Mesendoderm (in vitro differentiated cells): Measurements from ENCODE around the gene LMOD1.
"Not testable (repeated sequence)": the region's sequence is repeated elsewhere in the genome, so short reads cannot be mapped to it uniquely, and the experiment has no call there.

Experiments
- DNase-seq: peaks from one replicate; pipeline ENCODE4 v3.0.0; 2013
- H2AK5ac ChIP-seq: 2 replicates; pipeline ENCODE4 v1.6.1; 2013; ENCODE audit warnings: low read length, inconsistent platforms
- H2BK120ac ChIP-seq: 2 replicates; pipeline ENCODE4 v1.6.1; 2013; ENCODE audit warnings: low read depth, mild to moderate bottlenecking, low read length, moderate library complexity, mixed read lengths
- H2BK15ac ChIP-seq: replicated peaks from 2 replicates; pipeline ENCODE4 v1.6.1; 2013; ENCODE audit warnings: low read depth, mild to moderate bottlenecking, moderate library complexity
- H2BK5ac ChIP-seq: 2 replicates; pipeline ENCODE4 v1.6.1; 2013; ENCODE audit warnings: low read length, inconsistent platforms
- H3K18ac ChIP-seq: 2 replicates; pipeline ENCODE4 v1.6.1; 2013; ENCODE audit warnings: mild to moderate bottlenecking, low read length, mixed read lengths
- H3K23ac ChIP-seq: one replicate; pipeline ENCODE4 v1.6.1; 2013; ENCODE audit warnings: low read length
- H3K27ac ChIP-seq: 2 replicates; pipeline ENCODE4 v1.5.1; 2013; ENCODE audit warnings: low read depth, mild to moderate bottlenecking, inconsistent platforms, low read length, moderate library complexity
- H3K27me3 ChIP-seq: 2 replicates; pipeline ENCODE4 v1.6.1; 2013; ENCODE audit warnings: low read length, control low read depth, mild to moderate bottlenecking, inconsistent platforms; ENCODE audit not compliant: insufficient read depth, poor library complexity
- H3K36me3 ChIP-seq: 2 replicates; pipeline ENCODE4 v1.6.1; 2013; ENCODE audit warnings: low read length, inconsistent platforms; ENCODE audit not compliant: control insufficient read depth, insufficient read depth
- H3K4ac ChIP-seq: one replicate; pipeline ENCODE4 v1.6.1; 2013; ENCODE audit warnings: low read depth, mild to moderate bottlenecking, low read length, moderate library complexity
- H3K4me1 ChIP-seq: 2 replicates; pipeline ENCODE4 v1.6.1; 2013; ENCODE audit warnings: low read depth, low read length, inconsistent platforms; ENCODE audit not compliant: control insufficient read depth
- H3K4me2 ChIP-seq: 2 replicates; pipeline ENCODE4 v1.6.1; 2013; ENCODE audit warnings: low read length
- H3K4me3 ChIP-seq: 2 replicates; pipeline ENCODE4 v1.5.1; 2013; ENCODE audit warnings: mild to moderate bottlenecking, low read length
- H3K56ac ChIP-seq: one replicate; pipeline ENCODE4 v1.6.1; 2013; ENCODE audit warnings: low read length
- H3K79me1 ChIP-seq: 2 replicates; pipeline ENCODE4 v1.6.1; 2013; ENCODE audit warnings: low read length, inconsistent platforms
- H3K79me2 ChIP-seq: 2 replicates; pipeline ENCODE4 v1.6.1; 2013; ENCODE audit warnings: mild to moderate bottlenecking, low read length; ENCODE audit not compliant: control insufficient read depth, insufficient read depth
- H3K9ac ChIP-seq: 2 replicates; pipeline ENCODE4 v1.6.1; 2013; ENCODE audit warnings: low read length, inconsistent platforms
- H4K5ac ChIP-seq: one replicate; pipeline ENCODE4 v1.6.1; 2013; ENCODE audit warnings: low read length
- H4K8ac ChIP-seq: one replicate; pipeline ENCODE4 v1.6.1; 2013; ENCODE audit warnings: low read depth, mild to moderate bottlenecking, control low read depth, low read length, moderate library complexity
- WGBS: extraction: QIAGEN DNeasy Blood & Tissue Kit; methylation state at CpG from one replicate; pipeline ENCODE4 v1.1.7; 2013; ENCODE audit warnings: low lambda C conversion rate, missing lambda C conversion rate; ENCODE audit not compliant: insufficient coverage; ENCODE audit errors: extremely low coverage; 5-methylcytosine and 5-hydroxymethylcytosine counted together

LMOD1 gene

DNA sequence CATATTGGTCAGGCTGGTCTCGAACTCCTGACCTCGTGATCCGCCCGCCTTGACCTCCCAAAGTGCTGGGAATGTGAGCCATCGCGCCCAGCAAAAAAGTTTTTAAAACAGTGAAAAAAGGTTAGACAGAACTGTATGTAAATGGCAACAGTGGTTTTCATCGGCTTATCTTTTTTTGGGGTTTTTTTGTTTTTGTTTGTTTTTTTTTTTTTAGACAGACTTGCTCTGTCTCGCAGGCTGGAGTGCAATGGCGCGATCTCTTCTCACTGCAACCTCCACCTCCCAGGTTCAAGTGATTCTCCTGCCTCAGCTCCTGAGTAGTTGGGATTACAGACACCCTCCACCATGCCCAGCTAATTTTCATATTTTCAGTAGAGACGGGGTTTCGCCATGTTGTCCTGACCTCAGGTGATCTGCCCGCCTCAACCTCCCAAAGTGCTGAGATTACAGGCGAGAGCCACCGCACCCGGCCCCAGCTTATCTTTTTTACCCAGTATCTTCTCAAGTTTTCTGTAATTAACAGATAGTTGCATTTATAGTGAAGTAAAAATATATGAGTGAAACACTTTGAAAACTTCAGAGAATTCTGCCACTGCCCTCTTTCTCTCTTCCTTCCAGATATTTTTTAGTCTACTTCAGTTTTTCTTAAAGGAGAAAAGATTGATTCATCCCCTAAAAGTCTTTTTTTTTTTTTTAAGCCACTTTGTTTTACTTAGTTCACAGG is 22.0 kb upstream of the LMOD1 start:
- Histone ChIP-seq H3K79me1 (no peaks in the 10 kb centered on the region), H3K4me2 (no peak overlapping the region), H3K4ac (no peak overlapping the region), H3K79me2 (no peaks in the 10 kb centered on the region), H3K9ac (no peak overlapping the region), H2BK120ac (no peak overlapping the region), H3K56ac (no peak overlapping the region), H3K4me1 (no peaks in the 10 kb centered on the region), H2BK5ac (no peak overlapping the region), H3K4me3 (no peak overlapping the region), H2AK5ac (no peak overlapping the region), H4K5ac (no peak overlapping the region), H2BK15ac (no peak overlapping the region), H3K27me3 (no peaks in the 10 kb centered on the region), H4K8ac (no peak overlapping the region), H3K36me3 (peaks cover 2% of the 10 kb centered on the region), H3K23ac (no peak overlapping the region), H3K27ac (no peak overlapping the region), H3K18ac (no peak overlapping the region)
- DNase-seq, result no peak
- WGBS, result no CpG with 5 or more reads among the region's 16 CpGs

DNA sequence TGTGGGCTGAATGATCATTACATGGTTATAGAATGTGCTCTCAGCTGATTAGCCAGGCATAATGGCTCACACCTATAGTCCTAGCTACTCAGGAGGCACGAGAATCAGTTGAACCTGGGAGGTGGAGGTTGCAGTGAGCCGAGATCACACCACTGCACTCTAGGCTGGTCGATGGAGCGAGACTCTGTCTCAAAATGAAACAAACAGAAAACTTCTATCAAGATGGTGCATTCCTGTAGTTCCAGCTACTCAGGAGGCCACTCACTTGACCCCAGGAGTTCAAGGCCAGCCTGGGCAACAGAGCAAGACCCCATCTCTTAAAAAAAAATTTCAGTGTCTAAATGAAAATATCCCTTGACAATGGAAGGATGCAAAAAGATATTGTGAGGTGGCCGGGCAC is 19.8 kb upstream of the LMOD1 start:
- H3K56ac ChIP-seq, result no peak overlapping the region
- no peak overlapping the region for H3K4me3 ChIP-seq
- no peak overlapping the region for H3K4ac ChIP-seq
- no peak overlapping the region for H2BK5ac ChIP-seq
- no peak overlapping the region for H3K9ac ChIP-seq
- WGBS, result no CpG with 5 or more reads among the region's 5 CpGs
- no peak overlapping the region for H2BK120ac ChIP-seq
- no peak overlapping the region for H2AK5ac ChIP-seq
- no peaks in the 10 kb centered on the region for H3K4me1 ChIP-seq
- no peak overlapping the region for H3K27ac ChIP-seq
- H4K5ac ChIP-seq, result no peak overlapping the region
- no peak overlapping the region for H2BK15ac ChIP-seq
- H3K23ac ChIP-seq, result no peak overlapping the region
- DNase-seq, result no peak
- H3K27me3 ChIP-seq, result no peaks in the 10 kb centered on the region
- no peak overlapping the region for H3K4me2 ChIP-seq
- peaks cover 4% of the 10 kb centered on the region for H3K36me3 ChIP-seq
- no peaks in the 10 kb centered on the region for H3K79me1 ChIP-seq
- H3K79me2 ChIP-seq, result no peaks in the 10 kb centered on the region
- H4K8ac ChIP-seq, result no peak overlapping the region
- no peak overlapping the region for H3K18ac ChIP-seq

DNA sequence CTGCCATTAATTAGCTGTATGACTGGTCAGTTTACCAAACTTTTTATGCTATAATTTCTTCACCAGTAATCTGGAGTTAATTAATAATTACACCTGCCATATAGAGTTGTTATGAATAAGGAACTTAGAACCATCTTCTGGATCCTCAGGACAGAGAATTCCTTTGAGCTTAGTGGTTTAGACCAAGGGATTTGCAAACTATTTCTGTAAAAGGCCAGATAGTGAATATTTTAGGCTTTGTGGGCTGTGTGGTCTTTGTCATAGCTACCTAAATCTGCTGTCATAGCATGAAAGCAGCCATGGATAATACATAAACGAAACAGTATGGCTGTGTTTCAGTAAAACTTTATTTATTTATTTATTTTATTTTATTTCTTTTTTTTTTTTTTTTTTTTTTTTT is 17.9 kb upstream of the LMOD1 start:
- Histone ChIP-seq H2BK15ac (no peak overlapping the region), H3K4me1 (no peaks in the 10 kb centered on the region), H2AK5ac (no peak overlapping the region), H2BK120ac (no peak overlapping the region), H3K27me3 (no peaks in the 10 kb centered on the region), H3K9ac (no peak overlapping the region), H3K23ac (no peak overlapping the region), H3K18ac (no peak overlapping the region), H3K36me3 (peaks cover 4% of the 10 kb centered on the region), H3K4ac (no peak overlapping the region), H4K8ac (no peak overlapping the region), H3K27ac (no peak overlapping the region), H2BK5ac (no peak overlapping the region), H3K79me1 (no peaks in the 10 kb centered on the region), H3K79me2 (no peaks in the 10 kb centered on the region), H4K5ac (no peak overlapping the region), H3K4me2 (no peak overlapping the region), H3K56ac (no peak overlapping the region), H3K4me3 (no peak overlapping the region)
- DNase-seq, result no peak
- no CpG with 5 or more reads among the region's 1 CpG for WGBS

DNA sequence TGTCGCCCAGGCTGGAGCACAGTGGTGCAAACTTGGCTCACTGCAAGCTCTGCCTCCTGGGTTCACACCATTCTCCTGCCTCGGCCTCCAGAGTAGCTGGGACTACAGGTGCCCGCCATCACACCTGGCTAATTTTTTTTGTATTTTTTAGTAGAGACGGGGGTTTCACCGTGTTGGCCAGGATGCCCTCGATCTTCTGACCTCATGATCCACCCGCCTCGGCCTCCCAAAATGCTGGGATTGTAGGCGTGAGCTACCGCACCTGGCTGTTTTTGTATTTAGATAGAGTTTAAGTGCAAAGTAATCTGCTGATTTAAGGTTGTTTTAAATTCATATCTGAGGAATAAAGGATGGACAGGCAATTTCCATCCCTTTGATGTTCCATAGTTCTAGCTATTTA is 16.0 kb upstream of the LMOD1 start:
- not testable (repeated sequence) for H3K4me1 ChIP-seq, H2BK5ac ChIP-seq, H2BK15ac ChIP-seq, H3K56ac ChIP-seq, H2BK120ac ChIP-seq, H4K8ac ChIP-seq, H2AK5ac ChIP-seq, H3K36me3 ChIP-seq, H3K27me3 ChIP-seq, H3K23ac ChIP-seq, H3K79me1 ChIP-seq, H3K79me2 ChIP-seq, H3K18ac ChIP-seq, H3K9ac ChIP-seq, H4K5ac ChIP-seq, H3K4ac ChIP-seq, H3K4me3 ChIP-seq, DNase-seq, H3K27ac ChIP-seq, H3K4me2 ChIP-seq
- no CpG with 5 or more reads among the region's 10 CpGs for WGBS

- Histone ChIP-seq H3K4ac (no peak overlapping the region), H3K4me3 (no peak overlapping the region), H3K27ac (no peak overlapping the region), H3K27me3 (no peaks in the 10 kb centered on the region), H3K56ac (no peak overlapping the region), H3K36me3 (peaks cover 2% of the 10 kb centered on the region), H4K8ac (no peak overlapping the region), H2BK120ac (no peak overlapping the region), H2BK15ac (no peak overlapping the region), H3K4me1 (no peaks in the 10 kb centered on the region), H3K79me2 (peaks cover 17% of the 10 kb centered on the region), H3K79me1 (peaks cover 5% of the 10 kb centered on the region), H3K4me2 (no peak overlapping the region), H3K18ac (no peak overlapping the region), H2BK5ac (no peak overlapping the region), H3K9ac (no peak overlapping the region), H2AK5ac (no peak overlapping the region), H3K23ac (no peak overlapping the region), H4K5ac (no peak overlapping the region)
- no peak for DNase-seq
- no CpG with 5 or more reads among the region's 5 CpGs for WGBS
Observed at GRCh38 chr1:201958348-201958747, 12.0 kb upstream of the LMOD1 start.

DNA sequence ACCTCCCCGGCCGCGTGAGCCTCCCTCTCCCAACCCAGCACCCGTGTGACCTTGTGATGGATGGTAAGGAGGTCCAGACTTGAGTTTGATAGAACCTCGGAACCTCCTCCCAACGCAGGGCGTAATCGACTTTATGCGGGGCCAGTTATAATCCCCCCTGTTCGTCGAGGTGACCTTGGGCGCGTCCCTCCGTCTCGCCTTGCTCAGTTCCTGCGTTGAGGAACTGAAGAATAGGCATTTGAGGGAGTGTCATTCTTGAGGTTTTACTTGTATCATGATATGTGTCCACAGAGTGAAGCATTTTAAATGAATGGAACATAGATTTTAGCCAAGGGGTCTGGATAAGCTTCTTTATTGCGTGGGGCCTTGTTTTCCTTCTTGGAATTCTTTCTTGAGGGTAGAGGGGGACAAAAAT is 9.4 kb upstream of the LMOD1 start:
- Histone ChIP-seq H3K79me1 (peaks cover 5% of the 10 kb centered on the region), H3K56ac (peak overlapping the region; percentile 97), H3K79me2 (peaks cover 17% of the 10 kb centered on the region), H3K23ac (no peak overlapping the region), H4K5ac (no peak overlapping the region), H3K4ac (no peak overlapping the region), H3K27me3 (no peaks in the 10 kb centered on the region), H3K36me3 (no peaks in the 10 kb centered on the region), H2BK15ac (no peak overlapping the region), H2AK5ac (no peak overlapping the region), H3K4me1 (no peaks in the 10 kb centered on the region), H3K4me3 (peak overlapping the region; percentile 96), H2BK5ac (peak overlapping the region; percentile 14), H3K27ac (no peak overlapping the region), H2BK120ac (no peak overlapping the region), H3K18ac (no peak overlapping the region), H3K9ac (peak overlapping the region; percentile 93), H4K8ac (no peak overlapping the region), H3K4me2 (peak overlapping the region; percentile 78)
- no peak for DNase-seq
- no CpG with 5 or more reads among the region's 17 CpGs for WGBS
